Measurements from ENCODE around the gene ARHGEF19. TPM values are rescaled to one million over a fixed set of nuclear protein-coding genes. Genes with fewer than 3 reads are reported as not detected.
A peak's percentile ranks its signal among the peaks of the same experiment; 100 is the strongest.

The ARHGEF19 gene
- total and polyA plus RNA-seq, 9 of the 15 experiments (the other 6 are each of a cell fraction or from before 2014, with no cell fraction given): 0.73 to 21.0 (median 5.2) TPM

GRCh38 chr1:16164213-16165072 is 48.0 kb downstream of the ARHGEF19 start (continued):
- TF ChIP-seq ZNF318 (IDR thresholded peaks at IDR 0.05; ENCODE audit: borderline replicate concordance in 1 of 2, low read depth in 1 of 2) (peak in 1 of 2 experiments; percentile 97; a peak in 2 of 4 replicates), AFF4 (CRISPR knock-in tag; IDR thresholded peaks at IDR 0.05) (no peak), FOSL1 (tag; conservative IDR thresholded peaks at IDR 0.05) (peak; percentile 74), ZNF778 (CRISPR knock-in tag; IDR thresholded peaks at IDR 0.05) (no peak), FOXA3 (CRISPR knock-in tag; conservative IDR thresholded peaks at IDR 0.05 in 1 of 2, IDR thresholded peaks at IDR 0.05 in 1 of 2) (peak in 1 of 2 experiments; percentile 69; a peak in 1 of 4 replicates), KDM1A (IDR thresholded peaks at IDR 0.05) (peak in 1 of 2 experiments; percentile 56; a peak in 2 of 4 replicates), ADNP (tag; IDR thresholded peaks at IDR 0.05) (peak; percentile 29; the same call in 1 of the 2 replicates), RBM39 (optimal IDR thresholded peaks at IDR 0.05; ENCODE audit: low read depth, low read length) (peak; percentile 21), NCOA1 (IDR thresholded peaks at IDR 0.05; ENCODE audit: low read depth) (peak; percentile 96), DEAF1 (CRISPR knock-in tag; IDR thresholded peaks at IDR 0.05) (no peak), LCOR (CRISPR knock-in tag; IDR thresholded peaks at IDR 0.05) (0 out of 2 replicates have a peak, but pooled peaks have one; percentile 42), ZBED1 (IDR thresholded peaks at IDR 0.05) (no peak)

All from K562 (cell line).